Neural progenitor cell (in vitro differentiated cells): ENCODE data around the gene PCDHGA3. TPM values are rescaled to one million over a fixed set of nuclear protein-coding genes. Genes with fewer than 3 reads are reported as not detected.

ENCODE experiments used
- DNase-seq: peaks from one replicate; pipeline ENCODE4 v3.0.0-alpha.2; 2016; ENCODE audit warnings: low spot score
- H2AFZ ChIP-seq: fragments of 200-600 bp; sonication (generic); replicated peaks from 2 replicates; pipeline ENCODE4 v1.6.1; 2016; ENCODE audit warnings: antibody characterized with exemption
- H3F3A ChIP-seq: fragments of 200-600 bp; sonication (generic); 2 replicates; pipeline ENCODE4 v1.6.1; 2016; ENCODE audit warnings: antibody characterized with exemption, low read depth
- H3K27ac ChIP-seq: fragments of 200-600 bp; sonication (generic); 2 replicates; pipeline ENCODE4 v1.5.1; 2016; ENCODE audit warnings: mild to moderate bottlenecking
- H3K27me3 ChIP-seq: fragments of 200-600 bp; sonication (generic); 2 replicates; pipeline ENCODE4 v1.6.1; 2016; ENCODE audit warnings: mild to moderate bottlenecking, moderate library complexity
- H3K36me3 ChIP-seq: fragments of 200-600 bp; sonication (generic); 2 replicates; pipeline ENCODE4 v1.5.1; 2016
- H3K4me1 ChIP-seq: fragments of 200-600 bp; sonication (generic); 2 replicates; pipeline ENCODE4 v1.6.1; 2016; ENCODE audit warnings: mixed run types
- H3K4me2 ChIP-seq: fragments of 200-600 bp; sonication (generic); 2 replicates; pipeline ENCODE4 v1.6.1; 2016
- H3K4me3 ChIP-seq: fragments of 200-600 bp; sonication (generic); 2 replicates; pipeline ENCODE4 v1.5.1; 2016
- H3K79me2 ChIP-seq: fragments of 200-600 bp; sonication (generic); 2 replicates; pipeline ENCODE4 v1.6.1; 2016; ENCODE audit warnings: low read depth
- H3K9ac ChIP-seq: fragments of 200-600 bp; sonication (generic); 2 replicates; pipeline ENCODE4 v1.6.1; 2016
- H3K9me3 ChIP-seq: fragments of 200-600 bp; sonication (generic); 2 replicates; pipeline ENCODE4 v1.5.1; 2016; ENCODE audit warnings: low read depth
- H4K20me1 ChIP-seq: fragments of 200-600 bp; sonication (generic); 2 replicates; pipeline ENCODE4 v1.6.1; 2016; ENCODE audit warnings: low read depth
- H3K27ac Mint-ChIP-seq: 3 replicates; pipeline ENCODE4 v1.8.0; 2021; ENCODE audit warnings: mixed read lengths
- H3K27me3 Mint-ChIP-seq: 2 replicates; pipeline ENCODE4 v1.8.0; 2022; ENCODE audit warnings: low read depth, mild to moderate bottlenecking, inconsistent platforms, moderate library complexity, mixed read lengths; ENCODE audit not compliant: insufficient read depth
- H3K36me3 Mint-ChIP-seq: 3 replicates; pipeline ENCODE4 v1.8.0; 2021; ENCODE audit warnings: mixed read lengths
- H3K4me1 Mint-ChIP-seq: 3 replicates; pipeline ENCODE4 v1.8.0; 2021; ENCODE audit warnings: mixed read lengths
- H3K4me3 Mint-ChIP-seq: 3 replicates; pipeline ENCODE4 v1.8.0; 2021; ENCODE audit warnings: mild to moderate bottlenecking, moderate library complexity, mixed read lengths
- H3K9me3 Mint-ChIP-seq: 3 replicates; pipeline ENCODE4 v1.8.0; 2020; ENCODE audit warnings: mixed read lengths
- CTCF ChIP-seq: fragments of 200-600 bp; sonication (generic); IDR thresholded peaks from 2 replicates; pipeline ENCODE4 v1.5.1; 2017; ENCODE audit warnings: antibody characterized with exemption, mild to moderate bottlenecking
- EZH2 ChIP-seq: fragments of 200-600 bp; sonication (generic); IDR thresholded peaks from 2 replicates; pipeline ENCODE4 v1.6.1; 2017; ENCODE audit warnings: antibody characterized with exemption, mild to moderate bottlenecking, moderate library complexity
- EZH2phosphoT487 ChIP-seq: fragments of 200-600 bp; sonication (generic); IDR thresholded peaks from 2 replicates; pipeline ENCODE4 v1.6.1; 2017; ENCODE audit warnings: antibody characterized with exemption
- total RNA-seq: library from RNA; depleted of rRNA; stranded (reverse); fragments of >200 nt; gene quantifications from 2 replicates; pipeline ENCODE4 v1.2.3, GENCODE V29; 2015; ENCODE audit warnings: low replicate concordance

Gene PCDHGA3
- total RNA-seq = 0.34 and 0.54 TPM in 2 replicates

DNA sequence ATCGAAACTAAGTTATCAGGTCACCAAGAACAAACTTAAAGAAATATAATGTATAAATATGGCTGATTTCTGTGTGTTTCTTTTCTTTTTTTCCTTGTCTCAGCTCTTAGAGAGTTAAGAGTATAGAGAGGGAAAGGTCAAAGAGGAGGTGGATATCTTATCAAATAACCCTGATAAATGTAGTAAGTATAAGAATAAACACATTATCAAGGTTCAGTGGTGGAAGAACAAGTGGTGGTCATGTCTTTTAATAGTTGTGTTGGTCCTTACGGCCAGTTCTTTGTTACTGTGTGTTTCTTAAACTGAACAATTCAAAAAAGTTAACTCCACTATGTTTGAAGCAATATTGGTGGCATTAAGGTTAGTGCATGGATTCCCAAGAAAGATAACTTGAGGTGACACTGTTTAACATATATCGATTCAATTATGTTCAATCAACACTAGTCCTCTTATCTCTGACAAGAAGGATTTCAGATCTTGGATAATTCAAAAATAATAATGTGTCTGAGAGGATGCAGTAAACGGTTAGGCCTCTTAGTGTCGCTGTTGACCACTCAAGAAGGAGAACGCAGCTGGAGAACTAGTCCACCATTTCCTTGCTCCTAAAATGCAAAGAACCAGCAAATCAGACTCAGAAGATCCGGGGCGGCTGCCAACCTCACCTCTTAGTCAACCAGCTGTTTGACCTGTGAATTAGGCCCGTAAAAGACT lies at the start of gene PCDHGA3:
Gene PCDHGA3 (plus strand): TSS at position 588 of the 711 bp plus-strand sequence. CDS start 205 bp downstream, outside the sequence.
- no peaks in the 10 kb centered on the region for H3K4me1 ChIP-seq
- H3K36me3 ChIP-seq = no peaks in the 10 kb centered on the region
- H3K9me3 Mint-ChIP-seq = peaks cover 55% of the 10 kb centered on the region
- no peaks in the 10 kb centered on the region for H4K20me1 ChIP-seq
- no peak within 1 kb of the TSS for H3K4me2 ChIP-seq
- no peak within 1 kb of the TSS for H3K9ac ChIP-seq
- peak within 1 kb of the TSS; percentile 42 for H2AFZ ChIP-seq
- H3K9me3 ChIP-seq = peaks cover 18% of the 10 kb centered on the region
- peaks cover 6% of the 10 kb centered on the region for H3K36me3 Mint-ChIP-seq
- no peak within 1 kb of the TSS for H3K4me3 ChIP-seq
- H3K27me3 Mint-ChIP-seq = peaks cover 9% of the 10 kb centered on the region
- no peaks in the 10 kb centered on the region for H3F3A ChIP-seq
- DNase-seq = no peak
- no peak for TF ChIP-seq EZH2
- TF ChIP-seq EZH2phosphoT487 = no peak
- peak; percentile 45 for TF ChIP-seq CTCF
- H3K27ac ChIP-seq = no peak within 1 kb of the TSS
- no peaks in the 10 kb centered on the region for H3K4me1 Mint-ChIP-seq
- no peak within 1 kb of the TSS for H3K27ac Mint-ChIP-seq
- no peaks in the 10 kb centered on the region for H3K79me2 ChIP-seq
- H3K4me3 Mint-ChIP-seq = no peak within 1 kb of the TSS
- H3K27me3 ChIP-seq = no peaks in the 10 kb centered on the region

GRCh38 chr5:141298376-141298775 lies 45.3 kb upstream of the PCDHGA3 start:
- Histone ChIP-seq H3K79me2 (no peaks in the 10 kb centered on the region), H3K9me3 (no peaks in the 10 kb centered on the region), H3K4me1 (no peaks in the 10 kb centered on the region), H3K27me3 (no peaks in the 10 kb centered on the region), H3K9ac (no peak overlapping the region), H4K20me1 (no peaks in the 10 kb centered on the region), H2AFZ (no peak overlapping the region), H3K27ac (no peak overlapping the region), H3F3A (no peaks in the 10 kb centered on the region), H3K36me3 (no peaks in the 10 kb centered on the region), H3K4me2 (no peak overlapping the region), H3K4me3 (no peak overlapping the region)
- H3K9me3 Mint-ChIP-seq = peaks cover 77% of the 10 kb centered on the region
- peaks cover 7% of the 10 kb centered on the region for H3K27me3 Mint-ChIP-seq
- H3K27ac Mint-ChIP-seq = no peak overlapping the region
- no peak overlapping the region for H3K4me3 Mint-ChIP-seq
- H3K4me1 Mint-ChIP-seq = no peaks in the 10 kb centered on the region
- H3K36me3 Mint-ChIP-seq = peaks cover 26% of the 10 kb centered on the region
- DNase-seq = no peak
- TF ChIP-seq EZH2phosphoT487 = no peak
- no peak for TF ChIP-seq CTCF
- TF ChIP-seq EZH2 = no peak

DNA sequence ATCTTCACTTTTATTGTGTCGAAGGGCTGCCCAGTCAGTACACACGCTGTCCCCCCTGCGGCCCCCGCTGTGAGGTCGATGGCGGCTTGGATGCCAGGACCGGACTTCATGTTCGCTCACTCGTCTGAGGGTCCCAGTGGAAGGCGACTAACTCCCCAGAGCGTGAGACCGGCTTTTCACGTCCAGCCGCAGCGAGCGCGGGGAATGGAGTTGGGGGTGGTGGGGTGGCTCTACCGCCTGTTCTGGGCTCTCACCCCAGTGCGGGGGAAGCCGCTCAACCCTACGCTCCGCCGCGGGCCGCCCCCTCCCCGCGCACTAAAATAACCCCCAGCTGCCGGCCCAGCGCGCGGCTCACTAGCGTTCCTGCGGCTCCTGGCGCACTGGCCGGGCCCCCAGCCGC lies 39.9 kb upstream of the PCDHGA3 start, which contains the start of gene SLC25A2:
Gene SLC25A2 (minus strand): TSS at position 294 of the 400 bp plus-strand sequence. CDS start 184 bp downstream, at position 110.
- no peak for TF ChIP-seq EZH2phosphoT487
- no peak for TF ChIP-seq EZH2
- no peak for TF ChIP-seq CTCF
- no peaks in the 10 kb centered on the region for H4K20me1 ChIP-seq
- H3K4me2 ChIP-seq = no peak within 1 kb of the TSS
- peaks cover 80% of the 10 kb centered on the region for H3K9me3 Mint-ChIP-seq
- no peak within 1 kb of the TSS for H2AFZ ChIP-seq
- H3K4me3 ChIP-seq = no peak within 1 kb of the TSS
- H3K4me3 Mint-ChIP-seq = no peak within 1 kb of the TSS
- no peaks in the 10 kb centered on the region for H3K36me3 ChIP-seq
- no peaks in the 10 kb centered on the region for H3K9me3 ChIP-seq
- H3K79me2 ChIP-seq = no peaks in the 10 kb centered on the region
- H3K4me1 Mint-ChIP-seq = no peaks in the 10 kb centered on the region
- no peak for DNase-seq
- H3K27me3 ChIP-seq = no peaks in the 10 kb centered on the region
- no peaks in the 10 kb centered on the region for H3F3A ChIP-seq
- no peaks in the 10 kb centered on the region for H3K4me1 ChIP-seq
- H3K27ac ChIP-seq = no peak within 1 kb of the TSS
- H3K27me3 Mint-ChIP-seq = peaks cover 10% of the 10 kb centered on the region
- H3K36me3 Mint-ChIP-seq = peaks cover 28% of the 10 kb centered on the region
- H3K9ac ChIP-seq = no peak within 1 kb of the TSS
- H3K27ac Mint-ChIP-seq = no peak within 1 kb of the TSS
